Activated naive CD8-positive, alpha-beta T cell treated with anti-CD3 and anti-CD28 coated beads for 36 hours (primary cell): ENCODE data around the gene CMTM4. TPM values are rescaled to one million over a fixed set of nuclear protein-coding genes. Genes with fewer than 3 reads are reported as not detected.
"Not testable (repeated sequence)": the region's sequence is repeated elsewhere in the genome, so short reads cannot be mapped to it uniquely, and the experiment has no call there.

Source experiments
- DNase-seq: peaks from one replicate; pipeline ENCODE4 v3.0.0; 2021
- H3K27ac Mint-ChIP-seq: one replicate; pipeline ENCODE4 v1.8.0; 2022; ENCODE audit warnings: mild to moderate bottlenecking, moderate library complexity, mixed read lengths
- H3K27me3 Mint-ChIP-seq: one replicate; pipeline ENCODE4 v1.8.0; 2022; ENCODE audit warnings: mild to moderate bottlenecking, mixed read lengths
- H3K36me3 Mint-ChIP-seq: one replicate; pipeline ENCODE4 v1.8.0; 2021; ENCODE audit warnings: mild to moderate bottlenecking, mixed read lengths
- H3K4me1 Mint-ChIP-seq: one replicate; pipeline ENCODE4 v1.8.0; 2021; ENCODE audit warnings: mixed read lengths
- H3K4me3 Mint-ChIP-seq: one replicate; pipeline ENCODE4 v1.8.0; 2022; ENCODE audit warnings: mild to moderate bottlenecking, moderate library complexity, mixed read lengths
- H3K9me3 Mint-ChIP-seq: one replicate; pipeline ENCODE4 v1.8.0; 2022; ENCODE audit warnings: mixed read lengths
- total RNA-seq, 2 experiments: library from RNA; stranded (reverse); gene quantifications; one replicate each; pipeline ENCODE4 v1.2.3, GENCODE V29; 2021

CMTM4 gene
- total RNA-seq, 2 experiments from 2014 or later: 2.4 to 2.8 TPM

- Mint-ChIP-seq H3K4me1 (peaks cover 18% of the 10 kb centered on the region), H3K4me3 (no peak overlapping the region), H3K27ac (no peak overlapping the region), H3K27me3 (peaks cover 21% of the 10 kb centered on the region), H3K36me3 (peaks cover 1% of the 10 kb centered on the region), H3K9me3 (no peaks in the 10 kb centered on the region)
- no peak for DNase-seq
Measured at GRCh38 chr16:66692341-66692740, 4.2 kb downstream of the CMTM4 start.

- no peak for DNase-seq
- Mint-ChIP-seq H3K27ac (no peak overlapping the region), H3K36me3 (peaks cover 1% of the 10 kb centered on the region), H3K4me1 (peaks cover 14% of the 10 kb centered on the region), H3K27me3 (peaks cover 19% of the 10 kb centered on the region), H3K4me3 (no peak overlapping the region), H3K9me3 (no peaks in the 10 kb centered on the region)
Measured at GRCh38 chr16:66691234-66691633, 5.3 kb downstream of the CMTM4 start.

- no peak overlapping the region for H3K27ac Mint-ChIP-seq
- H3K4me3 Mint-ChIP-seq: no peak overlapping the region
- H3K4me1 Mint-ChIP-seq: peaks cover 8% of the 10 kb centered on the region
- DNase-seq: no peak
- peaks cover 18% of the 10 kb centered on the region for H3K27me3 Mint-ChIP-seq
- H3K9me3 Mint-ChIP-seq: no peaks in the 10 kb centered on the region
- peaks cover 1% of the 10 kb centered on the region for H3K36me3 Mint-ChIP-seq
Measured at GRCh38 chr16:66690106-66690847, 6.3 kb downstream of the CMTM4 start.

- Mint-ChIP-seq H3K4me1 (peaks cover 4% of the 10 kb centered on the region), H3K9me3 (no peaks in the 10 kb centered on the region), H3K27ac (no peak overlapping the region), H3K27me3 (peaks cover 9% of the 10 kb centered on the region), H3K36me3 (no peaks in the 10 kb centered on the region), H3K4me3 (no peak overlapping the region)
- DNase-seq: no peak
Measured at GRCh38 chr16:66689282-66689681, 7.3 kb downstream of the CMTM4 start.

GRCh38 chr16:66687906-66688625 is 8.5 kb downstream of the CMTM4 start:
- Mint-ChIP-seq H3K4me1 (peaks cover 4% of the 10 kb centered on the region), H3K4me3 (no peak overlapping the region), H3K9me3 (no peaks in the 10 kb centered on the region), H3K27ac (peak overlapping the region; percentile 18), H3K36me3 (no peaks in the 10 kb centered on the region), H3K27me3 (no peaks in the 10 kb centered on the region)
- DNase-seq: no peak

- H3K9me3 Mint-ChIP-seq, H3K4me3 Mint-ChIP-seq, H3K36me3 Mint-ChIP-seq, H3K27me3 Mint-ChIP-seq, H3K27ac Mint-ChIP-seq, H3K4me1 Mint-ChIP-seq, DNase-seq: not testable (repeated sequence)
Measured at GRCh38 chr16:66685501-66686115, 10.9 kb downstream of the CMTM4 start.

GRCh38 chr16:66682271-66682670 is 14.3 kb downstream of the CMTM4 start:
- no peaks in the 10 kb centered on the region for H3K27me3 Mint-ChIP-seq
- no peak for DNase-seq
- H3K4me1 Mint-ChIP-seq: no peaks in the 10 kb centered on the region
- H3K9me3 Mint-ChIP-seq: no peaks in the 10 kb centered on the region
- no peak overlapping the region for H3K4me3 Mint-ChIP-seq
- H3K36me3 Mint-ChIP-seq: no peaks in the 10 kb centered on the region
- H3K27ac Mint-ChIP-seq: no peak overlapping the region

GRCh38 chr16:66681676-66682075 is 14.9 kb downstream of the CMTM4 start:
- Mint-ChIP-seq H3K27me3 (no peaks in the 10 kb centered on the region), H3K36me3 (no peaks in the 10 kb centered on the region), H3K4me1 (no peaks in the 10 kb centered on the region), H3K9me3 (no peaks in the 10 kb centered on the region), H3K27ac (no peak overlapping the region), H3K4me3 (no peak overlapping the region)
- no peak for DNase-seq

GRCh38 chr16:66678337-66678736 is 18.2 kb downstream of the CMTM4 start:
- Mint-ChIP-seq H3K4me1 (no peaks in the 10 kb centered on the region), H3K36me3 (no peaks in the 10 kb centered on the region), H3K4me3 (no peak overlapping the region), H3K27ac (no peak overlapping the region), H3K9me3 (no peaks in the 10 kb centered on the region), H3K27me3 (no peaks in the 10 kb centered on the region)
- DNase-seq: no peak

GRCh38 chr16:66677836-66678235 is 18.7 kb downstream of the CMTM4 start:
- no peaks in the 10 kb centered on the region for H3K36me3 Mint-ChIP-seq
- no peak overlapping the region for H3K27ac Mint-ChIP-seq
- no peaks in the 10 kb centered on the region for H3K9me3 Mint-ChIP-seq
- no peak overlapping the region for H3K4me3 Mint-ChIP-seq
- no peak for DNase-seq
- no peaks in the 10 kb centered on the region for H3K4me1 Mint-ChIP-seq
- no peaks in the 10 kb centered on the region for H3K27me3 Mint-ChIP-seq

GRCh38 chr16:66677179-66677578 is 19.4 kb downstream of the CMTM4 start:
- Mint-ChIP-seq H3K9me3 (no peaks in the 10 kb centered on the region), H3K4me1 (no peaks in the 10 kb centered on the region), H3K27me3 (no peaks in the 10 kb centered on the region), H3K27ac (no peak overlapping the region), H3K36me3 (no peaks in the 10 kb centered on the region), H3K4me3 (no peak overlapping the region)
- DNase-seq: no peak

- H3K4me3 Mint-ChIP-seq: no peak overlapping the region
- H3K27me3 Mint-ChIP-seq: no peaks in the 10 kb centered on the region
- no peaks in the 10 kb centered on the region for H3K36me3 Mint-ChIP-seq
- no peak overlapping the region for H3K27ac Mint-ChIP-seq
- DNase-seq: no peak
- H3K4me1 Mint-ChIP-seq: no peaks in the 10 kb centered on the region
- H3K9me3 Mint-ChIP-seq: no peaks in the 10 kb centered on the region
Measured at GRCh38 chr16:66676599-66676998, 19.9 kb downstream of the CMTM4 start.

GRCh38 chr16:66673691-66674090 is 22.9 kb downstream of the CMTM4 start:
- Mint-ChIP-seq H3K9me3 (no peaks in the 10 kb centered on the region), H3K27me3 (no peaks in the 10 kb centered on the region), H3K27ac (no peak overlapping the region), H3K4me1 (no peaks in the 10 kb centered on the region), H3K4me3 (no peak overlapping the region), H3K36me3 (no peaks in the 10 kb centered on the region)
- no peak for DNase-seq

- Mint-ChIP-seq H3K4me1 (no peaks in the 10 kb centered on the region), H3K9me3 (no peaks in the 10 kb centered on the region), H3K36me3 (no peaks in the 10 kb centered on the region), H3K27ac (no peak overlapping the region), H3K4me3 (no peak overlapping the region), H3K27me3 (no peaks in the 10 kb centered on the region)
- no peak for DNase-seq
Measured at GRCh38 chr16:66670691-66671388, 25.7 kb downstream of the CMTM4 start.

GRCh38 chr16:66668777-66669444 is 27.6 kb downstream of the CMTM4 start:
- Mint-ChIP-seq H3K4me3 (no peak overlapping the region), H3K27me3 (no peaks in the 10 kb centered on the region), H3K9me3 (no peaks in the 10 kb centered on the region), H3K36me3 (no peaks in the 10 kb centered on the region), H3K4me1 (no peaks in the 10 kb centered on the region), H3K27ac (no peak overlapping the region)
- DNase-seq: no peak
